DMS53 treated with DMSO at 0.1 percent for 48 hours (cell line): Measurements from ENCODE around the gene NBEAL2.

Experiments used
- DNase-seq: peaks from one replicate; lab custom pipeline; 2025; ENCODE audit not compliant: unreplicated experiment; lab: John Stamatoyannopoulos, UW

NBEAL2 gene

DNA sequence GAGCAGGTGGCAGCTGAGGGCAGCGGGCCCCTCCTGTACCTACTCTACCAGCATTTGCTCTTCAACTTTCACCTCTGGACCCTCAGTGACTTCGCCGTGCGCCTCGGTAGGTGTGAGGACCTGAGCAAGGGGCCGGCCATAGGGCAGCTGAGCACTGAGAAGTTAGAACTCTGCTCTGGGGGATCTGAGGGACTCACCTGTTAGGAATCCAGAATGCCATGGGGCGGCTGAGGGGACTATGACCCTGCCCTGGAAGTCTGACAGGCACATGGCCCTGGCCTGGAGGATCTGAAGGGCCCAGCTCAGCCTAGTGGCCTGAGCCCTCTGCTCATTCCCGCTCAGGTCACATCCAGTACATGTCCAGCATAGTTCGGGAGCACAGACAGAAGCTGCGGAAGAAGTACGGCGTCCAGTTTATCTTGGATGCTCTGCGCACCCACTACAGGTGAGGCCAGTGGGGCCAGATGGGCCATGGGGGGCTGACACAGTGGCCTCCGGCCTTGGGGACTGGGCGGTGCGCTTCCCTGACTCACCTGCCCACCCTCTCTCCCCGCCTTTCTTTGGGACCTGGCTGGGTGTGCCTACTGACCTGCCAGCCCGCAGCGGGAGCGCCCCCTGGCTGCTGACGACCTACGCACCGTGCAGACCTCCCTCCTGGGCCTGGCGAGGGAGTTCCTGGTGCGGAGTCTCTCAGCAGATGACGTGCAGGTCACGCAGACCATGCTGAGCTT, 18.8 kb downstream of the NBEAL2 start:
- no peak for DNase-seq

DNA sequence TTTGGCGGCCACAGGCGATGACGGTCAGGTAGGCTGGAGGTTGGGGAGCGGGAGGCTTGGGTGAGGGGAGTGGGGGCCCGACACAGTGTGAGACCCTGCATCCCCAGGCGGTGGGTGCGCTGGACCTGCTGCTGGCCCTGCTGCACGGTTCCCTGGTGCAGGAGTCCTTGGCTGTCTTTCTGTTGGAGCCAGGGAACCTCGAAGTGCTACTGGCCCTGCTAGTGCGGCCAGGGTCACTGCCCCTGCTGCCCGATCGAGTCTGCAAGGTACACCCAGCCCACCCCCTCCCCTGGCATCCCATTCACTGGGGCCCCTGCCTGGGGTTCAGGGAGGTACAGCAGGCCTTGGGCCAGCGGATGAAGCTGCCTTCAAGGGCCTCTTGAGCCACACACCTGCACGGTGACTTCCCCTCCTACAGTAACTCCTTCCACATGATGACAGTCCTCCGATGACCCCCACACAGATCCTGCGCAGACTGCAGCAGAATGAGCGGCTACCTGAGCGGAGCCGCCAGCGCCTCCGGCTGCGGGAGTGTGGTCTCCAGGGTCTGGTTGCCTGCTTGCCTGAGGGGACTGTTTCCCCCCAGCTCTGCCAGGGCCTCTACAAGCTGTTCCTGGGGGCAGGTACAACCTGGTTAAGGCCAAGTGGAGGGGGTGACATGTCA, 19.5 kb downstream of the NBEAL2 start:
- no peak for DNase-seq

- DNase-seq = no peak
Observed at GRCh38 chr3:46999516-47000197, 20.2 kb downstream of the NBEAL2 start.

DNA sequence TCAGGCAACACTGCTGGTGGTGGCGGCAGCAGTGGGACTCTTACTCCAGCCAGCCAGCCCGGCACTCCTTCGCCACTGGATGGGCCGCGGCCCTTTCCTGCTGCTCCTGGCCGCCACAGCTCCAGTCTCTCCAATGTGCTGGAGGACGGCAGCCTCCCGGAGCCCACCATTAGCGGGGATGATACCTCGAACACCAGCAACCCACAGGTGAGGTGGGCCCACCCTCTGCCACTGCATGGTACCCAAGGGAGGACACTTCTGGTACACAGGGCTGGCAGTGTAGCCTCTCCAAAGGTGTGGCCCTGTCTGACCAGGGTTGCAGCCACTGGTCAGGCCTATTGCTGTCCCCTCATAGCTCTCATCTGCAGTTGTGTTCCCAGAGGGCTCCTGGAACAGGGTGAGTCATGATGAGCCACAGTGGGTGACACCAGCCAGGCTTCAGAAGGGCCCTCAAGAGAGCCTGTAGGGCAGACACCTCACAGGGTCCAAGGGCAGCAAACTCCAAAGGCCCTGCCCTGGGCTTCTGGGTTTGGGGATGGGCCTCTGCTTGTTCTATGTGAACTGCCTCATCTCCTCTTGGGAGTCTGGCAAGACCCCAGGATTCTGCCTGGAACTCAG, 20.8 kb downstream of the NBEAL2 start:
- DNase-seq = no peak

- DNase-seq = no peak
Observed at GRCh38 chr3:47000922-47001730, 21.7 kb downstream of the NBEAL2 start.

- DNase-seq = no peak
Observed at GRCh38 chr3:47001731-47002170, 22.3 kb downstream of the NBEAL2 start.

- DNase-seq = no peak
Observed at GRCh38 chr3:47002171-47003055, 22.9 kb downstream of the NBEAL2 start.

DNA sequence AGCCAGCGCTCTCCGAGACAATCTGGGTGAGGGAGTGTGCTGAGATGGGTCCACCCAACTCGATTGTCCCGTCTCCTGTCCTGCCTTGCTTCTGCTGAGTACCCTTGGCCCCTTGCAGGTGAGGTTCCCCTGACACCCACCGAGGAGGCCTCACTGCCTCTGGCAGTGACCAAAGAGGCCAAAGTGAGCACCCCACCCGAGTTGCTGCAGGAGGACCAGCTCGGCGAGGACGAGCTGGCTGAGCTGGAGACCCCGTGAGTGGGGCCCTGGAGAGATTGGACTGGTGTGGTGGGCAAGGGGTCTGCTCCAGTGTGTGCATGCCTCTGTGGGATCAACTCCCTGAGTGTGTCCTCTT, 23.6 kb downstream of the NBEAL2 start:
- no peak for DNase-seq

DNA sequence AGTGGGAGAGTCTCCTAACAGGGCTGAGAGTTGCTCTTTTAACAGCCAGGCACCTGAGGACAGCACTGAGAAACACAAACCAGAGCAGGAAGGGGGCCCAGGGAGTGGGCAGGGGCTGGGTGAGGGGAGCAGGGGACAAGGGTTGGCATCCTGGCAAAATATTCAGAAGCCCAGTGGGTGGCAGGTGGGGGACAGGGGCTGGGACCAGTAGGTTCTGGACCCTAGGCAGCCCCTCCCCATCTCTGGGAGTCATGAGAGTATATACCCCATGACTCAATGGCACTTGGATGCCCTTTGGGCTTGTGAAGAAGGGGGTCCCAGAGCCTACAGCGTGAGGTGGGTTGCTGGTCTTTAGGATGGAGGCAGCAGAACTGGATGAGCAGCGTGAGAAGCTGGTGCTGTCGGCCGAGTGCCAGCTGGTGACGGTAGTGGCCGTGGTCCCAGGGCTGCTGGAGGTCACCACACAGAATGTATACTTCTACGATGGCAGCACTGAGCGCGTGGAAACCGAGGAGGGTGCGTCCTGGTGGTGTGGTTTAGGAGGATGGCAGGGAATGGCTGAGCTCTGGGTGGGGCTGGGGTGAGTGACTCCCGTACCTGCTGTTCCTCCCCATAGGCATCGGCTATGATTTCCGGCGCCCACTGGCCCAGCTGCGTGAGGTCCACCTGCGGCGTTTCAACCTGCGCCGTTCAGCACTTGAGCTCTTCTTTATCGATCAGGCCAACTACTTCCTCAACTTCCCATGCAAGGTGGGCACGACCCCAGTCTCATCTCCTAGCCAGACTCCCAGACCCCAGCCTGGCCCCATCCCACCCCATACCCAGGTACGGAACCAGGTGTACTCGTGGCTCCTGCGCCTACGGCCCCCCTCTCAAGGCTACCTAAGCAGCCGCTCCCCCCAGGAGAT, 24.2 kb downstream of the NBEAL2 start:
- DNase-seq = no peak

DNA sequence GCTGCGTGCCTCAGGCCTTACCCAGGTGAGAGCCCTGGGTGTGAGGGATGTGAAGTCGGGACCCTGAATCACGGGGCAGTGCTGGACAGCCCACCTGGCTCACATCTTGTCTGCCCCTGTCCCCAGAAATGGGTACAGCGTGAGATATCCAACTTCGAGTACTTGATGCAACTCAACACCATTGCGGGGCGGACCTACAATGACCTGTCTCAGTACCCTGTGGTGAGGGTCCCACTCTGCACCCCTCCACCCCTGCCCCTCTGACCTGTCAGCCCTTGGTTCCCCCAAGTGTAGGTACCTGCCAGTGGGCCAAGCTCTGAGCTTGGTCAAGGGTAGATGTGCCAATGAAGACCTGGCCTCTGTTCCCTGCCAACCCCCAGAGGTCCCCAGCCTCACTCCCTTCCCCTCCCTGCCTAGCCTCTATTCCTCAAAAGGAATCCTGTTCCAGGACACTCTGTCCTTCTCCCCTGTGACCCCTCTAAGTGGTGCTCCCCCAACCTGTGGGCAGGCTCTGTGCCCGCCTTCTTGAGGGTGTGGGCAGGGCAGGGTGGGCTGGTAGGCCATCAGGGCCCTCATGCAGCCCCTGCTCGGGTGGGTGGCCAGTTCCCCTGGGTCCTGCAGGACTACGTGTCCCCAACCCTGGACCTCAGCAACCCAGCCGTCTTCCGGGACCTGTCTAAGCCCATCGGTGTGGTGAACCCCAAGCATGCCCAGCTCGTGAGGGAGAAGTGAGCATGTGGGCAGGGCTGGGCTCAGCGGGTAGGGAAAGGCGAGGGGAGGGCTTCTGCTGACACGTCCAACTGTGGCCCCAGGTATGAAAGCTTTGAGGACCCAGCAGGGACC, 25.1 kb downstream of the NBEAL2 start:
- no peak for DNase-seq

DNA sequence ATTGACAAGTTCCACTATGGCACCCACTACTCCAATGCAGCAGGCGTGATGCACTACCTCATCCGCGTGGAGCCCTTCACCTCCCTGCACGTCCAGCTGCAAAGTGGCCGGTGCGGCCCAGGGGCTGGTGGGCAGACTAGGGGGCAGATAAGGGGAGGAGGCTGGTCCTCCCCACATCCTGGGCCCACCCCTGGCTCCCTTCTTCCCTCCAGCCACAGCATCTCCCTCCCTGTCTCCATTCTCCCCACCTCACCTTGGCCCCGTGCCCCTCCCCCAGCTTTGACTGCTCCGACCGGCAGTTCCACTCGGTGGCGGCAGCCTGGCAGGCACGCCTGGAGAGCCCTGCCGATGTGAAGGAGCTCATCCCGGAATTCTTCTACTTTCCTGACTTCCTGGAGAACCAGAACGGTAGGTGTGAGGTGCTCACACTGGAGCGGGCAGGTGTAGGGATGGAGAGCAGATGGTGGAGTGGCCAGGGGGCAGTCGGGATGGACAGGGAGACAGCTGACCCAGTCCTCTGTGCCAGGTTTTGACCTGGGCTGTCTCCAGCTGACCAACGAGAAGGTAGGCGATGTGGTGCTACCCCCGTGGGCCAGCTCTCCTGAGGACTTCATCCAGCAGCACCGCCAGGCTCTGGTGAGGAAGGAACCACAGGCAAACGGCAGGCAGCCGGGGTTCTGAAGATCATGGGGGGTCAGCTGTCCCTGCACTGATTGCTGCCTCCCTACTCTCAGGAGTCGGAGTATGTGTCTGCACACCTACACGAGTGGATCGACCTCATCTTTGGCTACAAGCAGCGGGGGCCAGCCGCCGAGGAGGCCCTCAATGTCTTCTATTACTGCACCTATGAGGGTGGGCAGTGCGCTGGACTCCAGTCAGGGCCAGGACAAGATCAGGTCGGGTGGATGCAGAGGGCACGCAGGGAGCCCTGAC, 26.0 kb downstream of the NBEAL2 start:
- no peak for DNase-seq

- DNase-seq = no peak
Observed at GRCh38 chr3:47006145-47006651, 26.7 kb downstream of the NBEAL2 start.

DNA sequence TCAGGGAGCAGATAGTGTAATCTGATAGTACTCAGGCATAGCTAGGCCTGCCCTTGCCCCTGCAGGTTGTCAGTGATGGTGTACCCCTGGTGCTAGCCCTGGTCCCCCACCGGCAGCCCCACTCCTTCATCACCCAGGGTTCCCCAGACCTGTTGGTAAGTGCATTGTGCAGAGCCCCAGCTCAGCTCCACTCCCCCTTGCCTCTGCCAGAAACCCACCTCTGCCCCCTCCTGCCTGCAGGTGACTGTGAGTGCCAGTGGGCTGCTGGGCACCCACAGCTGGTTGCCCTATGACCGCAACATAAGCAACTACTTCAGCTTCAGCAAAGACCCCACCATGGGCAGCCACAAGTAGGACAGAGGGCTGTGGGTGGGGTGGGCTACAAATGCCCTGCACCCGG, 27.5 kb downstream of the NBEAL2 start:
- no peak for DNase-seq

DNA sequence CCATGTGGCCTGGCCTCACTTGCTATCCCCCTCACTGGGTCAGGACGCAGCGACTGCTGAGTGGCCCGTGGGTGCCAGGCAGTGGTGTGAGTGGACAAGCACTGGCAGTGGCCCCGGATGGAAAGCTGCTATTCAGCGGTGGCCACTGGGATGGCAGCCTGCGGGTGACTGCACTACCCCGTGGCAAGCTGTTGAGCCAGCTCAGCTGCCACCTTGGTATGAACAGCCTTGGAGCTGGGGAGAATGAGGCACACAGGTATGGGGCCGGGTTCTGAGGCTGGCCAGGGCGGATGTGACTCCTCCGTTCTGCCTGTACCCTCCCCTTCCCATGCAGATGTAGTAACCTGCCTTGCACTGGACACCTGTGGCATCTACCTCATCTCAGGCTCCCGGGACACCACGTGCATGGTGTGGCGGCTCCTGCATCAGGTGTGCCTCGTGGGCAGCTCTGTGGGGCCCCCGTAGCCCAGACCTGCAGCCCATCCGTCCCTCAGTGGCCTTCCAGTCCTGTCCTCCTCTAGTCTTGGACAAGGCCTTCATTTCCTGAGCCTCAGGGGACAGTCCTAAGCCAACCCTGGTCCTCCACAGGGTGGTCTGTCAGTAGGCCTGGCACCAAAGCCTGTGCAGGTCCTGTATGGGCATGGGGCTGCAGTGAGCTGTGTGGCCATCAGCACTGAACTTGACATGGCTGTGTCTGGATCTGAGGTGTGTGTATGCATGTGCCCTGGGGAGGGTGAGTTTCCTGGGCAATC, 28.2 kb downstream of the NBEAL2 start:
- DNase-seq = no peak

DNA sequence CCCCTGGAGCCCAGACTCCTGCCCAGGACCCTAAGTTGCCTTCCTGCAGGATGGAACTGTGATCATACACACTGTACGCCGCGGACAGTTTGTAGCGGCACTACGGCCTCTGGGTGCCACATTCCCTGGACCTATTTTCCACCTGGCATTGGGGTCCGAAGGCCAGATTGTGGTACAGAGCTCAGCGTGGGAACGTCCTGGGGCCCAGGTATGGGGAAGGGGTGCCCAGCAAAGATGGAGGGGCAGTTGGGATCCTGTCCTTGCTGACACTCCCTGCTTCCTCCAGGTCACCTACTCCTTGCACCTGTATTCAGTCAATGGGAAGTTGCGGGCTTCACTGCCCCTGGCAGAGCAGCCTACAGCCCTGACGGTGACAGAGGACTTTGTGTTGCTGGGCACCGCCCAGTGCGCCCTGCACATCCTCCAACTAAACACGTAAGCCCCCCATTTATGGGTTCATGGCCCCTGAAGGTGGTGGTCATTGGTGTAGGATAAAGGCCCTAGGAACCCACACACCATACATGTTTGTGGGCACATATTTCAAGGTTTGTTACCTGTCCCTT, 28.8 kb downstream of the NBEAL2 start:
- no peak for DNase-seq

DNA sequence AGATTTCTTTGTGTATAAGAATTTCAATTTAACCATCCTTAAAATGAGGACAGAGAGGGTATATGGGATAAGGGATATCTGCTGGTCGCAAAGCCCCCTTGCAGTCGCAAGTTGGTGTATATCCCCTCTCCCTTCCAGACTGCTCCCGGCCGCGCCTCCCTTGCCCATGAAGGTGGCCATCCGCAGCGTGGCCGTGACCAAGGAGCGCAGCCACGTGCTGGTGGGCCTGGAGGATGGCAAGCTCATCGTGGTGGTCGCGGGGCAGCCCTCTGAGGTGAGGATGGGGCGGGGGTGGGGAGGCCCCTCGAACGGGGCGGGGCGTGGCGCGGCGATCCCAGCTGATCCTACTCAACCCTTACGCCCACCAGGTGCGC, 29.4 kb downstream of the NBEAL2 start:
- no peak for DNase-seq
